ENCODE data around the gene USH2A. TPM values are rescaled to one million over a fixed set of nuclear protein-coding genes. Genes with fewer than 3 reads are reported as not detected.

The USH2A gene
- total and polyA plus RNA-seq, 5 experiments from 2014 or later, result not detected

DNA sequence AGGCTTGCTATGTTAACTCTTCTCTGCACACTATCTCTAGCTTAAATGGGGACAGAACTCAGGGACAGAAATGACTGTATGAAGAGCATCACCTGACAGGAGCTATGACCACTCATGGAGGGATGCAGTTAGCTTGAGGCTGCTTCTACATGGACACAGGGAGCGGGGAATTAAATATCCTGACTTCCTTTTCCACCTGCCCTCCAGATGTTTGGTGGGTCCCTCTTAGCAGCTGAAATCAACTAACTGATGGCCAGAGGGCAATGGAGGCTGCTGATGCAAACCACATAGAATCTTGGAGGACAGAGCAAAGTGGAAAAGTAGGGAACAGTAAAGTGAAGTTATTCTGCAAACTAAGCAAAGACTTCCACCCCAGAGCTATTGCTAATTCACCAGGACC lies 214.1 kb downstream of the USH2A start:
- Mint-ChIP-seq H3K4me3 (no peak overlapping the region), H3K27me3 (no peaks in the 10 kb centered on the region), H3K27ac (no peak overlapping the region), H3K4me1 (no peaks in the 10 kb centered on the region), H3K9me3 (peaks cover 0 to 9% (median 2%) of the 10 kb centered on the region in 9 donors), H3K36me3 (no peaks in the 10 kb centered on the region)
- no peak for DNase-seq
- ATAC-seq, result no peak
- POLR2A ChIA-PET, result no interaction called here

DNA sequence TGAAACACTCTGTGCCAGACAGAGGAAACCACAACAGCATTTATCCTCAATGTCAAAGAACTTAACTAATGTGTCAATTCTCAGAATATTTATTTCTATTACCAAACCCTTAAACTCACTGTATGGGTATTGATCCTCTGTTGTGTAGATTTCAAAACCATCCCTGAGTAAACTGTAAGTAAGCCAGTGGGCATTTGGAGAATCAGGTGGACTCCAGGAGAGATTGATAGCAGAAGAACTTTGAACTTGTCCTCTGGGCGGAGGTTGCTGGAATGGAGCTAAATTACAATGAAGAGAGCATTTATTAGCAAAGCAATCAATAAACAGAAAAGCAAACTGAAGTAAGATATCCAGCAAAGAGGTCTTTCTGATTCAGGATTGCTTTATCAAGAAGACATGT lies 216.1 kb downstream of the USH2A start:
- peaks cover 0 to 10% (median 2%) of the 10 kb centered on the region in 9 donors for H3K9me3 Mint-ChIP-seq
- no peak overlapping the region for H3K4me3 Mint-ChIP-seq
- no peaks in the 10 kb centered on the region for H3K27me3 Mint-ChIP-seq
- POLR2A ChIA-PET, result no interaction called here
- H3K27ac Mint-ChIP-seq, result no peak overlapping the region
- H3K36me3 Mint-ChIP-seq, result no peaks in the 10 kb centered on the region
- DNase-seq, result no peak
- no peak for ATAC-seq
- no peaks in the 10 kb centered on the region for H3K4me1 Mint-ChIP-seq

DNA sequence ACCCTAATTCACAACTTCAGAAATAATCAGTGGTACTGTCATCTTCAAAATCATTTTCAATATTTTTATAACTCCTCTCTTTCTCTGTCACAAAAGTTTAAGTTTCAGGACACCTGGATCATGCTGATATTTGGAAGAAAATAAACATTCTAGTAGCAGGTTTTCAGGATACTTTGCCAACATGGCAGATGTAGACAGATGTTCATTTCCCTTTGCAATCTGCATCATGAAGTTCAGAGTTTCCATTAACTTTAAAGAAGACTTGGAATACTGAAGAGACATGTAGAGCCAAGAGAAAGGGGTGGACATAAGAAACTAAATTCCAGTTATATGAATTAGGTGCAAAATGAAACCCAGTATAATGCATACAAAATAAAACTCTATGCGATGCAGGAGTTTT lies 218.1 kb downstream of the USH2A start:
- POLR2A ChIA-PET, result no interaction called here
- Mint-ChIP-seq H3K9me3 (peaks cover 0 to 7% (median 0%) of the 10 kb centered on the region in 9 donors), H3K36me3 (no peaks in the 10 kb centered on the region), H3K4me3 (no peak overlapping the region), H3K27me3 (no peaks in the 10 kb centered on the region), H3K27ac (no peak overlapping the region), H3K4me1 (no peaks in the 10 kb centered on the region)
- ATAC-seq (no peak), DNase-seq (no peak)

DNA sequence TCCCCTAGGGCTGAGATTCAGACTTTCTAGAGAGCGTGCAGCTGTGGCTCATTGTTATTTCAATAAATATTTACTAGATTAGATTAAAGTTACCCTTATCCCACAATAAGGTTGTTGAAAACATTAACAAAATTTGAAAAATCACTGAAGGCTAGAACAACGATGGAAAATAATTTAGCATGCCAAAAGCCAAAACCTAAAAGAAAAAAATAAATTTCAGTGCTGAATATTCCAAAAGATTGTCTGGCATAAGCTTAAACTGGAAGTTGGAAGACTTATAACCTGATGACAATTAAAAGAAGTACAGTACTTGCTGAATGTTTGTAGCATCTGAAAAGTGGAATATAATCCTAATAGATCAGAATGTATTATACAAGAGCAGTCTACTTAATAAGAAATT lies 221.3 kb downstream of the USH2A start:
- no peaks in the 10 kb centered on the region for H3K4me1 Mint-ChIP-seq
- H3K9me3 Mint-ChIP-seq, result peaks cover 0 to 3% (median 0%) of the 10 kb centered on the region in 9 donors
- POLR2A ChIA-PET, result no interaction called here
- no peak overlapping the region for H3K27ac Mint-ChIP-seq
- H3K27me3 Mint-ChIP-seq, result no peaks in the 10 kb centered on the region
- DNase-seq, result no peak
- H3K36me3 Mint-ChIP-seq, result no peaks in the 10 kb centered on the region
- ATAC-seq, result no peak
- H3K4me3 Mint-ChIP-seq, result no peak overlapping the region

DNA sequence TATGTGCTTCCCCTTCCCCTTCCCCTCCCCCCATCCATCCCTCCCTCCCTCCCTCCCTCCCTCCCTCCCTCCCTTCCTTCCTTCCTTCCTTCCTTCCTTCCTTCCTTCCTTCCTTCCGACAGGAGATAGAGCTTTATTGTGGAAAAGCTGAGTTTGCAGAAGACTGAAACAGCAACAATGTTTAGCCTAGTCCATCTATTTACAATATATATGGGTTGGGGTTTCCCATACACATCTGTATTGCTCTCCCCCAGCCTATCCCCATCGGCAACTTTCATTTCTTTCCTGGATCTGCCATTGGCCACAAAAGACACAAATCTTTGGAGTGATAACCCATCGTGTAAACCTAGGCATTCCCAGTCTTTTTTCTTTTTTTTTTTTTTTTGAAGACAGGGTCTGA lies 222.3 kb downstream of the USH2A start:
- DNase-seq (no peak), ATAC-seq (no peak)
- Mint-ChIP-seq H3K9me3 (peaks cover 0 to 3% (median 0%) of the 10 kb centered on the region in 9 donors), H3K4me3 (no peak overlapping the region), H3K27ac (no peak overlapping the region), H3K36me3 (no peaks in the 10 kb centered on the region), H3K27me3 (no peaks in the 10 kb centered on the region), H3K4me1 (no peaks in the 10 kb centered on the region)
- POLR2A ChIA-PET, result no interaction called here

DNA sequence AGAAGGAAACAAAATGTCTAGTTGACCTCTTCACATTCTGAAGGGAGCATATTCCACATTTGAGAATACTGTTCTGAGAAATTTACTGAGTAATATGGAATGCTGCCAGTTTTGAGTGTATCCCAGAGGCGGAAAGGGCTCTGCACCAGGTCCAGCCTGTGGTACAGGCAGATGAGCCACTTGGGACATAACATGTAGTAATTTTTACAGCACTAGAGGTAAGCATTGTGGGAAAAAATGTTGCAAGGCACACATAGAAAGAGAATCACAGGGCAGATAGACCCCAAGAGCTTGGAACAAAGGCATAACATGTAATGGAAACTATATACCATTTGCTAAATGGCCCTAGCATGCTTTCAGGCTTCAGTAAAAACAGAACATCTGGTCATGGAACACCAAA lies 228.5 kb downstream of the USH2A start:
- Mint-ChIP-seq H3K36me3 (no peaks in the 10 kb centered on the region), H3K4me3 (no peak overlapping the region), H3K4me1 (no peaks in the 10 kb centered on the region), H3K27ac (no peak overlapping the region), H3K27me3 (no peaks in the 10 kb centered on the region), H3K9me3 (peaks cover 0 to 20% (median 3%) of the 10 kb centered on the region in 9 donors)
- ATAC-seq, result no peak
- no peak for DNase-seq
- POLR2A ChIA-PET, result no interaction called here

DNA sequence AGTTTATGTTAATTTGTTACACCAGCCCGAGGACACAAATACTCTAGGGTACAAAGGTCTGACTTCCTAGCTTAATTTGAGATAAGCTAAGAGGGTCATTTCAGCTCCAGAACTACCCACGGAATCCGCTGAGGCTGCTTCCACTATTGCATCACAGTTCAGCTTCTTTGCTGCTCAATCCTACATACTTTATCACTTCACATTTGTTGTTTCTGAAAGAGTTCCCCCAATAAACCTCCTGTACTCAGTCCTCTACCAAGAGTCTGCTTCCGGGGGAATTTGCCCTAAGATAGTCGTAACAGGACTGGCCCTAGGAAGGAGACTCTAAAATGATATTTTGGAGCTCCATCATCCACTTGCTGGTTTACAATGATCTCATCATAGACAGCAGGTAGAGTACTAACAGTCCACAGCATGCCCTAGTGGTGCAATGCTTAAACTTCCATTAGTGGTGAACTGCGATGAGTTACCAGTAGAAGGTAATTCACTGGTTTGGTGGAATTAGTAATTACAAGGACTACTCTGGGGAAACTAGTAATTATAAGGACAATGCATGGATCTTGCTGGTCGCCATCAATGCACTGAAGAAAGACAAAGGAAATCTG lies 229.3 kb downstream of the USH2A start:
- DNase-seq (no peak), ATAC-seq (no peak)
- POLR2A ChIA-PET, result no interaction called here
- H3K27me3 Mint-ChIP-seq, result no peaks in the 10 kb centered on the region
- no peak overlapping the region for H3K4me3 Mint-ChIP-seq
- no peaks in the 10 kb centered on the region for H3K36me3 Mint-ChIP-seq
- peaks cover 0 to 20% (median 3%) of the 10 kb centered on the region in 9 donors for H3K9me3 Mint-ChIP-seq
- H3K4me1 Mint-ChIP-seq, result no peaks in the 10 kb centered on the region
- H3K27ac Mint-ChIP-seq, result no peak overlapping the region

DNA sequence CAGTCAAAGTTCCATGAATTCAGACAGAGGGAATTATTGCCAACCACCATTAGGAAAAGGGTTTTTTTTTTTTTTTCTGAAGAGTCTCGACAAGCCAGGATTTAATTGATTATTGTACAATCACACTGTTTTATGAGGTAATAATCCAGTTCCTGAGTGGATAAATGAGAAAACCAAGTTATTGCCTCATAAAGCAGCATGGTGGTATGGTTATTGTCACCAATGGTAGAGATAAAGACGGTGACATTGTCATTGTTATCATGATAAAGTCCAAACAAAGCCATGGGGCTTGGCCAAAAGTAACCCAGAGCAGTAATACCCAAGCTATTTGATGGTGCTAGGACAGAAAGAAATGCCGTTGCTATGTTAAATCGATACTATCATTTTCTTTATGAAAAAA lies 232.8 kb downstream of the USH2A start:
- Mint-ChIP-seq H3K4me1 (no peaks in the 10 kb centered on the region), H3K27me3 (no peaks in the 10 kb centered on the region), H3K9me3 (peaks cover 0 to 31% (median 8%) of the 10 kb centered on the region in 9 donors), H3K36me3 (no peaks in the 10 kb centered on the region), H3K4me3 (no peak overlapping the region), H3K27ac (no peak overlapping the region)
- POLR2A ChIA-PET, result no interaction called here
- no peak for ATAC-seq
- DNase-seq, result no peak

DNA sequence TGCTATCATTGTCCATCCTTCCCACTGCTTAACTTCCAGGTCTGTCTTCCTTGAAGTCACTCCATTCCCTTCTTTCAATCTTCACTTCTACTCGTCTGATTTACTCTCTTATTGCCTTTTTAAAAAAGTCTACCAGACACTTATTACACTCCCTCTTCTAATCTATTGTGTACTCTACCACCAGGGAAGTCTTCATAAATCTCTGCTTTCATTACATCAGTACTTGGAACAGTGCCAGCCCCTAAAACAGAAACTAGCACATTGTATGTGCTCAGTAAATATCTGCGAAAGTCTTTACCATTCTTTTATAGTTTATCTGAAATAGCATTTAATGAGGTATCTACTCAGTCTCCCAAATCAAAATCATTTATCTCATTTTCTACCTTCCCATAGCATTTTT lies 236.4 kb downstream of the USH2A start:
- Mint-ChIP-seq H3K4me1 (no peaks in the 10 kb centered on the region), H3K27me3 (no peaks in the 10 kb centered on the region), H3K27ac (no peak overlapping the region), H3K9me3 (peaks cover 0 to 13% (median 6%) of the 10 kb centered on the region in 9 donors), H3K36me3 (no peaks in the 10 kb centered on the region), H3K4me3 (no peak overlapping the region)
- ATAC-seq (no peak), DNase-seq (no peak)
- POLR2A ChIA-PET, result no interaction called here

DNA sequence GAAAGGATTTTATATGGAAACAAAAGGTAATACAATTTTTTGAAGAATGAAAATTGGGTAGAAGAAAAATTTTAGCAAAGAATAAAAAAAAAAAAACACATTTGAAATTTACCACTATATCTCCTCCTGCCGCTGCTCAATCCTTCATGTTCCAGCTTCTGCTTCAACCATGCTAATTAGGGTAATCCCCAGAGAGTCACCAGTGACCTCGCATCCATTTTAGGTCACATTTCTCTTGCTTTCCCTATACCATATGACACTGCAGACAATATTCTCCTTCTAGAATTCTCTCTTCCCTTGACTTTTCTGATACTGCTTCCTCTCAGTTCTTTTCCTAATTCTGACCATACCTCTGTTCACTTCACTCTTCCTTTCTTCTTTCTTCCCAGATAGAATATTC lies 237.1 kb downstream of the USH2A start:
- Mint-ChIP-seq H3K36me3 (no peaks in the 10 kb centered on the region), H3K27ac (no peak overlapping the region), H3K4me3 (no peak overlapping the region), H3K27me3 (no peaks in the 10 kb centered on the region), H3K9me3 (peaks cover 0 to 11% (median 5%) of the 10 kb centered on the region in 9 donors), H3K4me1 (no peaks in the 10 kb centered on the region)
- POLR2A ChIA-PET, result no interaction called here
- no peak for ATAC-seq
- no peak for DNase-seq

DNA sequence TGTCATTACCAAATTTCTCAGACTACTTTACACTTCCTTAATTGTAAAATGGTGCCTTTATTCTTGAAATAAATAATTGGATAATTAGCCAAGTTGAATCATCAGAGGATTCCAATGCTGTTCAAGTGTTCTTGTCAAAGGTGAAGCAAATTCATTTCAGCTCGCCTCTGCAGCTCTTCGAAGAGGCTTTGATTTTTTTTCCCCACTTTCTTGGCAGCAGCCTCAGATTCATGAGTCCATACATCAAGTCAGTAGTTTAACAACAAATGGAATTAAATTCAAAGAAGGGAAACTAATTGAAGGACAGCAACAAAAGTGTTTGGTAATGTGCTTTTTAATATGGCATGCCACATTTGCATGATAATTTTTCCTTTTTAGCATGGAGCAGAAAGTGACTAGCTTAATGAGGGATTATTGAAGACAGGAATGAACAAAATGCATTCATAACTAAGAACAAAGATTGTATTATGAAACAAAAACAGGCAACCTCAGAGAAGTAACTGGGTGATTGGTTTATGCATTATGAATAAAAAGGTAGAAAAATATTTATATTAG lies 239.0 kb downstream of the USH2A start:
- no peaks in the 10 kb centered on the region for H3K27me3 Mint-ChIP-seq
- no peaks in the 10 kb centered on the region for H3K4me1 Mint-ChIP-seq
- H3K9me3 Mint-ChIP-seq, result peaks cover 0 to 15% (median 5%) of the 10 kb centered on the region in 9 donors
- no peak overlapping the region for H3K4me3 Mint-ChIP-seq
- DNase-seq, result no peak
- no peak overlapping the region for H3K27ac Mint-ChIP-seq
- no peaks in the 10 kb centered on the region for H3K36me3 Mint-ChIP-seq
- no peak for ATAC-seq
- POLR2A ChIA-PET, result no interaction called here

DNA sequence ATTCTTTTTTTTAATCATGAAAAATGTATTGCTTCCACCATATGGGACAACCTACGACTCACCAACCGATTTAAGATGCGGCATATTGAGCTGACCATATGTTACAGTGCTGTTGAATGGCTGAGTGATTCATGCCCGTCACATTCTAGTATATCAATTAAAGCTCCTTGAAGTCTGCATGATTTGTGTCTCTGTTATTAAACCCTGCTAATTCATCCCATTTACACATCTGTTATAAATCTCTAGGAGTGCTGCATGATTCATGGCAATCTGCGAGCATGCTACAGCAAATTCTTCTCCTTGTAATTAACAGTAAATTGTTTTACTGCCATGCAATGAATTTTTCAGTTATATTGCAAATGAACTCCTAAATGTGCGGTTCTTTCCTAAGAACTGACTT lies 239.8 kb downstream of the USH2A start:
- H3K9me3 Mint-ChIP-seq, result peaks cover 0 to 18% (median 5%) of the 10 kb centered on the region in 9 donors
- no peaks in the 10 kb centered on the region for H3K4me1 Mint-ChIP-seq
- DNase-seq (no peak), ATAC-seq (no peak)
- no peaks in the 10 kb centered on the region for H3K27me3 Mint-ChIP-seq
- no peak overlapping the region for H3K27ac Mint-ChIP-seq
- no peak overlapping the region for H3K4me3 Mint-ChIP-seq
- POLR2A ChIA-PET, result no interaction called here
- no peaks in the 10 kb centered on the region for H3K36me3 Mint-ChIP-seq

DNA sequence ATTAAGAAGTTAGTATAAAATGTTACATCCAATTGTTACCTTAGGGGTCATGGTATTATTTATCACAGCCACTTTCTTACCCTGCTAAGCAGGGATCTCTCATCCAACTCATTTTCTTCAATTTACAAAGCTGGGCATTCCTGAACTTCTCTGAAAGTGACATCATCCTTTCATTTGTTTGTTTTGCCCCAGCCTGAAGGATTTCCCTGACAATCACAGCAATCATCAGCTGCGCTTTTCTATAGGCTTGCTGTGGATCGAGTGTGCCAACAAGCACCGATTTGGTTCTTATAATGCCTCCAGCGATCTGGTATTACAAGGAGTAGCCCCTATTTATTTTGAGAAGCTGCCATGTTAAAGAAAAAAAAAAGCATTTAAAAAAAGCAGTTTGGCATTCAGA lies 240.2 kb downstream of the USH2A start:
- no peaks in the 10 kb centered on the region for H3K27me3 Mint-ChIP-seq
- POLR2A ChIA-PET, result no interaction called here
- ATAC-seq (no peak), DNase-seq (no peak)
- no peaks in the 10 kb centered on the region for H3K4me1 Mint-ChIP-seq
- peaks cover 0 to 18% (median 5%) of the 10 kb centered on the region in 9 donors for H3K9me3 Mint-ChIP-seq
- H3K4me3 Mint-ChIP-seq, result no peak overlapping the region
- H3K27ac Mint-ChIP-seq, result no peak overlapping the region
- H3K36me3 Mint-ChIP-seq, result no peaks in the 10 kb centered on the region

DNA sequence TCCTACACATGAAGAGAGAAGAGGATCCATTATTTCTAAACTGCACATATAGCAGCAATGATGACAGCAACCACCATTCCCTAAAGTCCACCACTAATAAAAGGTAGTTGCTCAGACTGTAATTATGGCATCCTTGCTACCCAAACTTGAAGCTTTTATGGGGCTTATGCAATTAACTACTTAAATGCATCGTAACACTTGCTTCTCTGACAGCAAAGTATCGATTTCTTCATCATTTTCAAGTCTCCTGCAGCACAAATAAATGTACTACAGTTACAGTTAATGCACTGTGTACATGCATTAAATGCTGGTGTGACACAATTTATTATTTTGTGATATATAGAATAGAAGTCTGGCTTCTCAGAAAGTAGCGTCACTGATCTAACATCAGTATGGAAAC lies 241.7 kb downstream of the USH2A start:
- Mint-ChIP-seq H3K4me3 (no peak overlapping the region), H3K36me3 (no peaks in the 10 kb centered on the region), H3K27me3 (no peaks in the 10 kb centered on the region), H3K4me1 (no peaks in the 10 kb centered on the region), H3K27ac (no peak overlapping the region), H3K9me3 (peaks cover 0 to 10% (median 3%) of the 10 kb centered on the region in 9 donors)
- ATAC-seq (no peak), DNase-seq (no peak)
- POLR2A ChIA-PET, result no interaction called here

Measured in naive thymus-derived CD8-positive, alpha-beta T cell (primary cell).